ENCODE measurements around the gene MAD1L1.

MAD1L1 gene

GRCh38 chr7:1794888-1795542, 437.7 kb downstream of the MAD1L1 start:
- no peak overlapping the region for H3K4me3 ChIP-seq (replicated peaks; ENCODE audit: low read depth, low read length)
- TF ChIP-seq, protein P1, sequence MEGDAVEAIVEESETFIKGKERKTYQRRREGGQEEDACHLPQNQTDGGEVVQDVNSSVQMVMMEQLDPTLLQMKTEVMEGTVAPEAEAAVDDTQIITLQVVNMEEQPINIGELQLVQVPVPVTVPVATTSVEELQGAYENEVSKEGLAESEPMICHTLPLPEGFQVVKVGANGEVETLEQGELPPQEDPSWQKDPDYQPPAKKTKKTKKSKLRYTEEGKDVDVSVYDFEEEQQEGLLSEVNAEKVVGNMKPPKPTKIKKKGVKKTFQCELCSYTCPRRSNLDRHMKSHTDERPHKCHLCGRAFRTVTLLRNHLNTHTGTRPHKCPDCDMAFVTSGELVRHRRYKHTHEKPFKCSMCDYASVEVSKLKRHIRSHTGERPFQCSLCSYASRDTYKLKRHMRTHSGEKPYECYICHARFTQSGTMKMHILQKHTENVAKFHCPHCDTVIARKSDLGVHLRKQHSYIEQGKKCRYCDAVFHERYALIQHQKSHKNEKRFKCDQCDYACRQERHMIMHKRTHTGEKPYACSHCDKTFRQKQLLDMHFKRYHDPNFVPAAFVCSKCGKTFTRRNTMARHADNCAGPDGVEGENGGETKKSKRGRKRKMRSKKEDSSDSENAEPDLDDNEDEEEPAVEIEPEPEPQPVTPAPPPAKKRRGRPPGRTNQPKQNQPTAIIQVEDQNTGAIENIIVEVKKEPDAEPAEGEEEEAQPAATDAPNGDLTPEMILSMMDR (IDR thresholded peaks at IDR 0.05; ENCODE audit: low read length, missing control alignments): peak; percentile 21
- peak; percentile 10 for DNase-seq (ENCODE audit: low read depth)

DNA sequence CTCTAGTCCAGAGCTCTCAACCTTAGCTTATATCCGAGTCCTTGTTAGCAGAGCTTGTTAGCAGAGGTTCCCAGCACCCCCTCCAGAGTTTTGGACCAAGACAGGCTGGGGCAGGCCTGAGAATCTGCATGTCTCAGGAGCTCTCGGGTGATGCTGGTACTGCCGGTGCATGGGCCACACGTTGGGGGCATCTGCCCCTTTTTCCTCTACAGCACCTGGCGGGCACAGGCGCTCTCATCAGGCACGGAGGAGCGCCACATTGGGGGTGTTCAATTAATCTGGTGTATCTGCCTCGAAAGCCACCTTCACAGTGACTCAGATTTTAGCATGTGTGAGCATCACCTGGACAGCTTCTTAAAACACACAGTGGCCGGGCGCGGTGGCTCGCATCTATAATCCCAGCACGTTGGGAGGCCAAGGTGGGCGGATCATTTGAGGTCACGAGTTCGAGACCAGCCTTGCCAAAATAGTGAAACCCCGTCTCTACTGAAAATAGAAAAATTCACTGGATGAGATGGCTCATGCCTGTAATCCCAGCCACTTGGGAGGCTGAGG, 445.0 kb downstream of the MAD1L1 start:
- DNase-seq (ENCODE audit: low read depth): no peak
- TF ChIP-seq, protein P1 (IDR thresholded peaks at IDR 0.05; ENCODE audit: low read length, missing control alignments): no peak

GRCh38 chr7:1787241-1787640, 445.5 kb downstream of the MAD1L1 start:
- TF ChIP-seq, protein P1 (IDR thresholded peaks at IDR 0.05; ENCODE audit: low read length, missing control alignments): no peak

More for the DNA sequence above, 445.0 kb downstream of the MAD1L1 start:
- H3K4me3 ChIP-seq (replicated peaks; ENCODE audit: low read depth, low read length): no peak overlapping the region

GRCh38 chr7:1785839-1786238, 446.9 kb downstream of the MAD1L1 start:
- DNase-seq (ENCODE audit: low read depth): no peak
- TF ChIP-seq, protein P1 (IDR thresholded peaks at IDR 0.05; ENCODE audit: low read length, missing control alignments): no peak
- H3K4me3 ChIP-seq (replicated peaks; ENCODE audit: low read depth, low read length): no peak overlapping the region

More at GRCh38 chr7:1787241-1787640, 445.5 kb downstream of the MAD1L1 start:
- no peak for DNase-seq (ENCODE audit: low read depth)
- H3K4me3 ChIP-seq (replicated peaks; ENCODE audit: low read depth, low read length): no peak overlapping the region

DNA sequence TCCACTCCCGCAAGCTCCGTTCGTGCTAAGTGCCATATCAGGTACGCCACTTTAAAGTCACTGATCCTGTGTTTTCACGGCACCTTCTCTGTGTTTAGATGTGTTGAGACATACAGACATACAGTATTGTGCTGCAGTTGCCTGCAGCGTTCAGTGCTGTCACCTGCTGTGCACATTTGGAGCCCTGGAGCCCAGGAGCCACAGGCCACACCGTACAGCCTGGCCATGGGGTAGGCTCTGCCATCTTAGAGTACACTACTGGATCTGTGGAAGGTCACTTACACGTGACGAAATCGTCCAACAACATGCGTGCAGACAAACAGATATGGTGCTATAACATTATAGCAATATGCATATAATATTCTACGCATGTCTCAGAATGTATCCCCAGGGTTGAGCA, 451.4 kb downstream of the MAD1L1 start:
- TF ChIP-seq, protein P1 (IDR thresholded peaks at IDR 0.05; ENCODE audit: low read length, missing control alignments): no peak
- no peak for DNase-seq (ENCODE audit: low read depth)
- H3K4me3 ChIP-seq (replicated peaks; ENCODE audit: low read depth, low read length): no peak overlapping the region

GRCh38 chr7:1779445-1779844, 453.3 kb downstream of the MAD1L1 start:
- H3K4me3 ChIP-seq (replicated peaks; ENCODE audit: low read depth, low read length): no peak overlapping the region
- TF ChIP-seq, protein P1 (IDR thresholded peaks at IDR 0.05; ENCODE audit: low read length, missing control alignments): no peak
- DNase-seq (ENCODE audit: low read depth): no peak

DNA sequence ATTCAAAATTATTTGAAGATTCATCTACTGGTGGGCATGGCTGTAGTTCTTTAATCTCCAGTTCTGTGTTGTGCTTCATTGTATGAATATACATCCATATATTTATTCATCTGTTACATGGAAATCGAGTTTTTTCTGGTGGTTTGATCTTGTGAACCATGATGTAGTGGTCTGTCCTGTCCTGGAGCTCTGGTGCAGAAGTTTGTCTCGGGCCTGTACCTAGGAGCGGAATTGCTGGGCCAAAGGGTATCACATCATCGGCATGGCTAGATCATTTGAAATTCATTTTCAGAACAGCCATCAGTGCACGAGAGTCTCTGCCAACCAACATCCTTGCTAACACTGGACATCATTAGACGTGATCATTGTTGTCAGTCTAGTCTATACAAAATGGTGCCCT, 455.6 kb downstream of the MAD1L1 start:
- TF ChIP-seq, protein P1 (IDR thresholded peaks at IDR 0.05; ENCODE audit: low read length, missing control alignments): no peak
- no peak for DNase-seq (ENCODE audit: low read depth)
- no peak overlapping the region for H3K4me3 ChIP-seq (replicated peaks; ENCODE audit: low read depth, low read length)
